ENCODE results near the gene NDUFS2. TPM values are rescaled to one million over a fixed set of nuclear protein-coding genes. Genes with fewer than 3 reads are reported as not detected.
"Not testable (repeated sequence)": the region's sequence is repeated elsewhere in the genome, so short reads cannot be mapped to it uniquely, and the experiment has no call there.

The NDUFS2 gene
- total and polyA plus RNA-seq, 2 experiments from 2014 or later, result 103 to 163 TPM

DNA sequence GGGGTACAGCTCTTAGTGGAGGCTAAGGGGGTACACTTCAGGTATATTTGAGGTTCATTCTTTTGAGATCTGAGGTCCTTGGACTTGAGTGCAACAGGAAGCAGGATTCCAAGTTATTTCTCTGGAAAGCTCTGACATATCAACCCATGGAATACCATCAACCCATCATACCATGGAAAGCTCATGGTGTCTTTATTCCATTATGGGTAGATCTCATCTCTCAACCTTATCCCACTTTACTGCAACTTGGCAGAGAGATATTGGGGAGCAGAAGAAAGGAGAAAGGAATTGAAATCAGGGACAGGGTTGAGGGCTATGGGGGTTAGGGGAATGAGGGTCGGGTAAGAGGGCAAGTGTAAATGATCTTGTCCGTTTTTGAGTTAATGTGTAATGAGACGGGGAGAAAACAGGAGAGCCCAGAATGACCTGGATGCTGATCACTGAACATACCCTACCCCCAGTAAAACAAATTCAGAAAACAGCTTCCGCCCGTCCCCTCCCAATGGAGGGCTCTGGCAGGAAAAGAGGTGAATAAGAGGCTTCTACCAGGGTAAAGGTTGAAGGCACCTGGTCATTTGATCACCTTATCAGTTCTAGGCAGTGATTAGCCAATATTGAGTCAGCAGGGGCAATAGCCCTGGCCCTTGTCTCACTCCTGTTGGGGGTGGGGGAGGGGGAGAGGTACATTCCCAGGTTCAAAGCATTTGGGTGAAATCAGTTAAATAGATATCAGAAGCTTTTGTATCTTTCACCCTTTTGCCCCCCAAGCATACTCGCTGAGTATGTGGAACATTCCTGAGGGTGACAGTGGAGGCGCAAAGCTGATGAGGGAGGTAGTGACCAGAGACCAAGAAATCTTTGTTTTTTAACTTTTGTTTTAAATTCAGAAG, 21.9 kb downstream of the NDUFS2 start:
- Histone ChIP-seq H3K4me1 (ENCODE audit: insufficient read depth) (peaks cover 13% of the 10 kb centered on the region), H3K27me3 (no peaks in the 10 kb centered on the region), H3K4me2 (peak overlapping the region; percentile 63), H3K4me3 (no peak overlapping the region), H2AFZ (no peak overlapping the region), H3K36me3 (replicated peaks; ENCODE audit: insufficient read depth, low read depth) (no peaks in the 10 kb centered on the region), H3K9me2 (replicated peaks; ENCODE audit: insufficient read depth) (no peaks in the 10 kb centered on the region), H3K79me2 (peaks cover 4% of the 10 kb centered on the region), H3K9me3 (ENCODE audit: low read depth) (no peaks in the 10 kb centered on the region), H4K20me1 (ENCODE audit: insufficient read depth, poor library complexity, severe bottlenecking) (no peaks in the 10 kb centered on the region), H3K27ac (peak overlapping the region; percentile 86)
- WGBS (ENCODE audit: low lambda C conversion rate, missing lambda C conversion rate), result 53% methylated on average over 7 of the region's 7 CpGs
- peak; percentile 84 for DNase-seq (ENCODE audit: low spot score)
- TF ChIP-seq EZH2phosphoT487 (IDR thresholded peaks at IDR 0.05; ENCODE audit: low read depth, severe bottlenecking, unreplicated experiment) (no peak), EZH2 (IDR thresholded peaks at IDR 0.05; ENCODE audit: borderline replicate concordance) (no peak)
- TF ChIP-seq, protein P1, sequence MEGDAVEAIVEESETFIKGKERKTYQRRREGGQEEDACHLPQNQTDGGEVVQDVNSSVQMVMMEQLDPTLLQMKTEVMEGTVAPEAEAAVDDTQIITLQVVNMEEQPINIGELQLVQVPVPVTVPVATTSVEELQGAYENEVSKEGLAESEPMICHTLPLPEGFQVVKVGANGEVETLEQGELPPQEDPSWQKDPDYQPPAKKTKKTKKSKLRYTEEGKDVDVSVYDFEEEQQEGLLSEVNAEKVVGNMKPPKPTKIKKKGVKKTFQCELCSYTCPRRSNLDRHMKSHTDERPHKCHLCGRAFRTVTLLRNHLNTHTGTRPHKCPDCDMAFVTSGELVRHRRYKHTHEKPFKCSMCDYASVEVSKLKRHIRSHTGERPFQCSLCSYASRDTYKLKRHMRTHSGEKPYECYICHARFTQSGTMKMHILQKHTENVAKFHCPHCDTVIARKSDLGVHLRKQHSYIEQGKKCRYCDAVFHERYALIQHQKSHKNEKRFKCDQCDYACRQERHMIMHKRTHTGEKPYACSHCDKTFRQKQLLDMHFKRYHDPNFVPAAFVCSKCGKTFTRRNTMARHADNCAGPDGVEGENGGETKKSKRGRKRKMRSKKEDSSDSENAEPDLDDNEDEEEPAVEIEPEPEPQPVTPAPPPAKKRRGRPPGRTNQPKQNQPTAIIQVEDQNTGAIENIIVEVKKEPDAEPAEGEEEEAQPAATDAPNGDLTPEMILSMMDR (IDR thresholded peaks at IDR 0.05; ENCODE audit: poor library complexity), result no peak

DNA sequence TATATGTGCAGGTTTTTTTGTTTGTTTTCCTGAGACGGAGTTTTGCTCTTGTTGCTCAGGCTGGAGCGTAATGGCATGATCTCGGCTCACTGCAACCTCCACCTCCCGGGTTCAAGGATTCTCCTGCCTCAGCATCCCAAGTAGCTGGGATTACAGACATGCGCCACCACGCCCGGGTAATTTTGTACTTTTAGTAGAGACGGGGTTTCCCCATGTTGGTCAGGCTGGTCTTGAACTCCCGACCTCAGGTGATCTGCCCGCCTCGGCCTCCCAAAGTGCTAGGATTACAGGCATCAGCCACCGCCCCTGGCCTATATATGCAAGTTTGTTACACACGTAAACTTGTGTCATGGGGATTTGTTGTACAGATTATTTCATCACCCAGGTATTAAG, 22.5 kb downstream of the NDUFS2 start:
- Histone ChIP-seq H3K27ac (peak overlapping the region; percentile 86), H3K4me2 (peak overlapping the region; percentile 19)
- not testable (repeated sequence) for H3K9me3 ChIP-seq (ENCODE audit: low read depth); H2AFZ ChIP-seq; H4K20me1 ChIP-seq (ENCODE audit: insufficient read depth, poor library complexity, severe bottlenecking); H3K36me3 ChIP-seq (replicated peaks; ENCODE audit: insufficient read depth, low read depth); H3K27me3 ChIP-seq; DNase-seq (ENCODE audit: low spot score); H3K9me2 ChIP-seq (replicated peaks; ENCODE audit: insufficient read depth); H3K4me3 ChIP-seq; H3K79me2 ChIP-seq; H3K4me1 ChIP-seq (ENCODE audit: insufficient read depth)
- 62% methylated on average over 13 of the region's 13 CpGs for WGBS (ENCODE audit: low lambda C conversion rate, missing lambda C conversion rate)

DNA sequence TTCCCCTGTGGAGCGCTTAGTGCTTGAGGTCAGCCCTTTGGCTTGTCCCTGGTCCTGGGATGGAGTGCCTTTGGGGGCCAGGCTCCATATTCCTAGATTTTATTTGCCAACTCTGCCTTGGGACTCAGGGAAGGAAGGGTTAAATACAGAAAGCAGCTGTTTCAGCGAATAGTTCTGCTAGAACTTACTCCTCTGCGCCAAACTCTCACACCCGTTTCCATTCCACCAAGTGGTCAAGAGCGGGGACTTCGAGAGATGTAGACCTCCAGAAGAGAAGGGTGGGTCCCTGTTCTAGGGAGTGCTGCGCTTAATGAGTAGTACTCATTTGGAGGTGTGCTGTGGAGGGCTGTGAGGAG, 23.0 kb downstream of the NDUFS2 start:
- Histone ChIP-seq H3K4me2 (peak overlapping the region; percentile 19), H3K4me3 (no peak overlapping the region), H3K27me3 (no peaks in the 10 kb centered on the region), H4K20me1 (ENCODE audit: insufficient read depth, poor library complexity, severe bottlenecking) (no peaks in the 10 kb centered on the region), H3K9me2 (replicated peaks; ENCODE audit: insufficient read depth) (no peaks in the 10 kb centered on the region), H3K27ac (peak overlapping the region; percentile 86), H3K79me2 (peaks cover 4% of the 10 kb centered on the region), H3K36me3 (replicated peaks; ENCODE audit: insufficient read depth, low read depth) (no peaks in the 10 kb centered on the region), H2AFZ (no peak overlapping the region), H3K4me1 (ENCODE audit: insufficient read depth) (peaks cover 10% of the 10 kb centered on the region), H3K9me3 (ENCODE audit: low read depth) (no peaks in the 10 kb centered on the region)
- DNase-seq (ENCODE audit: low spot score), result no peak
- WGBS (ENCODE audit: low lambda C conversion rate, missing lambda C conversion rate), result 73% methylated on average over 7 of the region's 7 CpGs
- TF ChIP-seq, protein P1 (IDR thresholded peaks at IDR 0.05; ENCODE audit: poor library complexity), result no peak
- no peak for TF ChIP-seq EZH2 (IDR thresholded peaks at IDR 0.05; ENCODE audit: borderline replicate concordance)

DNA sequence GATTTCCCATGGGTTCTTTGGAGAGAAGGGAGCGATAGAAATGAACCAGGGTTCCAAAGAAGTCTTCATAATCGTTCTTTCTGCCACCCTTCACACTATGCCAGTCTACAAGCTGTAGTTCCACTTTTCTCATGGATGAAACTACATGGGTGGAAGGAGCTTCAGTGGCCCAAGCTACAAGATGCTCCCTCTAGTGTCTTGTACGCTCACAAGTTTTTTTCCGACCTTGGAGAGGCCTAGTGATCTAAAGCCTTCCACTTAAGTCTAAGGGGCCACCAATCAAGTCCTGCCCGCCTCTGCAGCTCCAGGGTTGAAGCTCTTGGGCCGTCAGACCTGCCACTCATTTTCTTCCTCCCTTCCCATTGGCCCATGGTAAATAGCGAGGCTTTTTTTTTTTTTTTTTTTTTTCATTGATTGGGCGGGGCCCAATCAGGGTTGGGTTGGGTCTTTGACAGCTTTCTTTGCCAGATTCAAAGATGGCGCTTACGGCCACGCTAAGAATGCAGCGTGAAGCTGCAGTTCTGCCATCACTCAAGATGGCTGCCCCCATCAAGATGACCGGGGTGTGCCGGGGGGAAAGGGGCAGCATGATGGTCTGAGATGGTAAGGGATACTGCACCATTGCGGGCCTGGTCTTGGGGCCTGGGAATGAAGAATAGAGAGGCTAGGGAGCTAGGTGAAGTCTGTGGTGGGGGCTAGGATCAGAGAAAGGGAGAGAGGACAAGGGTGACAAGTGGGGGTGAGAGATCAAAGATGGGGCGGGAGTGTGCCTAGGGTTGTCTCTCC, 23.6 kb downstream of the NDUFS2 start, which contains the start of gene TOMM40L:
TOMM40L (plus strand) TSS at position 527 of the 786 bp plus-strand sequence. CDS start 430 bp downstream, outside the sequence.
- peak within 1 kb of the TSS; percentile 86 for H3K27ac ChIP-seq
- peaks cover 10% of the 10 kb centered on the region for H3K4me1 ChIP-seq (ENCODE audit: insufficient read depth)
- no peaks in the 10 kb centered on the region for H3K27me3 ChIP-seq
- H3K4me2 ChIP-seq, result peak within 1 kb of the TSS; percentile 79
- peak within 1 kb of the TSS; percentile 58 for H2AFZ ChIP-seq
- no peaks in the 10 kb centered on the region for H4K20me1 ChIP-seq (ENCODE audit: insufficient read depth, poor library complexity, severe bottlenecking)
- WGBS (ENCODE audit: low lambda C conversion rate, missing lambda C conversion rate), result 11% methylated on average over 16 of the region's 16 CpGs
- no peaks in the 10 kb centered on the region for H3K9me3 ChIP-seq (ENCODE audit: low read depth)
- H3K79me2 ChIP-seq, result peaks cover 4% of the 10 kb centered on the region
- H3K4me3 ChIP-seq, result peak within 1 kb of the TSS; percentile 50
- H3K36me3 ChIP-seq (replicated peaks; ENCODE audit: insufficient read depth, low read depth), result no peaks in the 10 kb centered on the region
- TF ChIP-seq, protein P1 (IDR thresholded peaks at IDR 0.05; ENCODE audit: poor library complexity), result peak; percentile 55
- TF ChIP-seq EZH2phosphoT487 (IDR thresholded peaks at IDR 0.05; ENCODE audit: low read depth, severe bottlenecking, unreplicated experiment), result no peak
- peak; percentile 96 for DNase-seq (ENCODE audit: low spot score)
- no peaks in the 10 kb centered on the region for H3K9me2 ChIP-seq (replicated peaks; ENCODE audit: insufficient read depth)
